Suprapubic skin (tissue), 4 donors: ENCODE results near the gene SLC22A2.

Experiments used
- POLR2A ChIP-seq, 2 donors: fragments of 450-650 bp; IDR thresholded peaks; one replicate each; pipeline ENCODE4 v1.6.1; 2017; ENCODE audit warnings: antibody characterized with exemption in 2 of 2, mild to moderate bottlenecking in 2 of 2, moderate library complexity in 2 of 2
- POLR2AphosphoS5 ChIP-seq, 3 donors: sonication (generic); formaldehyde crosslinking; IDR thresholded peaks; one replicate each; pipeline ENCODE4 v1.6.1; 2017; ENCODE audit warnings: antibody characterized with exemption in 3 of 3
- TF ChIP-seq, protein P1 (sequence below), 2 donors: fragments of 200-600 bp in 1 of 2; fragments of 450-650 bp in 1 of 2; sonication (generic) in 1 of 2; IDR thresholded peaks; one replicate each; pipeline ENCODE4 v1.5.1; 2016 to 2019; ENCODE audit warnings: antibody characterized with exemption in 2 of 2, mild to moderate bottlenecking in 1 of 2, moderate library complexity in 1 of 2

DNA sequence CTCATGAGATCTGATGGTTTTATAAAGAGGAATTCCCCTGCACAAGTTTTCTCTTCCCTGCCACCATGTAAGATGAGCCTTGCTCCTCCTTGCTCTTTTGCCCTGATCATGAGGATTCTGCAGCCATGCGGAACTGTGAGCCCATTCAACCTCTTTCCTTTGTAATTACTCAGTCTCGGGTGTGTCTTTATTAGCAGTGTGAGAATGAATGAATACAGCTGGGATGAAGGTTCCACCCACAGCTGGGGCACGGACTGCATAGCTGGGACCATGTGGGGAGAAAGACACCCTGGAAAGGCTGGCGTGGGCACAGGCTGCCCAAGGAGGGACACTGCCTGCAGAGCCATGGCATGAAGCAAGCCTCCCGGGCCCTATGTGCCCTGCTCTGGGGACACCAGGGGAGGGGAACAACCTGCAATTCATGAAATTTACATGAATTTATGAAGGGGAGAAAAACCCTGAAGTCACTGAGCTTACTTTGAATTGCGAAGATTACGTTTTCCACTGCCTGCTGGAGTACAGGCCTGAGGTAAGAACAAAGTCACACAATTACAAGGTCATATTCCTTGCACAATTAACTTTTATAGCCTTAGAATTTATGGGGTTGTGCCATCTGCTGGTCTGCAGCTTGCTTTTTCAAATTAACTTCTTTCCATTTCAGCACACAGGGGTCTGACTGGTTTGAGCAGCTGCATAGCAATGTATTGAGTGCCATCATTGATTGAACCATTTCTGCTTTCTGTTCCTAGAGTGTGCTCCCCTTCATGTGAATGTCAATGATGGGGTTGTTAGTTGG is 90.8 kb downstream of the SLC22A2 start:
- no peak for TF ChIP-seq POLR2AphosphoS5 (IDR thresholded peaks at IDR 0.05)
- TF ChIP-seq, protein P1, sequence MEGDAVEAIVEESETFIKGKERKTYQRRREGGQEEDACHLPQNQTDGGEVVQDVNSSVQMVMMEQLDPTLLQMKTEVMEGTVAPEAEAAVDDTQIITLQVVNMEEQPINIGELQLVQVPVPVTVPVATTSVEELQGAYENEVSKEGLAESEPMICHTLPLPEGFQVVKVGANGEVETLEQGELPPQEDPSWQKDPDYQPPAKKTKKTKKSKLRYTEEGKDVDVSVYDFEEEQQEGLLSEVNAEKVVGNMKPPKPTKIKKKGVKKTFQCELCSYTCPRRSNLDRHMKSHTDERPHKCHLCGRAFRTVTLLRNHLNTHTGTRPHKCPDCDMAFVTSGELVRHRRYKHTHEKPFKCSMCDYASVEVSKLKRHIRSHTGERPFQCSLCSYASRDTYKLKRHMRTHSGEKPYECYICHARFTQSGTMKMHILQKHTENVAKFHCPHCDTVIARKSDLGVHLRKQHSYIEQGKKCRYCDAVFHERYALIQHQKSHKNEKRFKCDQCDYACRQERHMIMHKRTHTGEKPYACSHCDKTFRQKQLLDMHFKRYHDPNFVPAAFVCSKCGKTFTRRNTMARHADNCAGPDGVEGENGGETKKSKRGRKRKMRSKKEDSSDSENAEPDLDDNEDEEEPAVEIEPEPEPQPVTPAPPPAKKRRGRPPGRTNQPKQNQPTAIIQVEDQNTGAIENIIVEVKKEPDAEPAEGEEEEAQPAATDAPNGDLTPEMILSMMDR (IDR thresholded peaks at IDR 0.05), result no peak
- no peak for TF ChIP-seq POLR2A (IDR thresholded peaks at IDR 0.05)
